Measurements from ENCODE around the gene TEKTIP1.

TEKTIP1 gene

GRCh38 chr19:3586707-3587346, 47.9 kb downstream of the TEKTIP1 start:
- DNase-seq: peak; percentile 24

- no peak for DNase-seq
Measured at GRCh38 chr19:3589439-3589838, 50.5 kb downstream of the TEKTIP1 start.

- no peak for DNase-seq
Measured at GRCh38 chr19:3589949-3590348, 51.0 kb downstream of the TEKTIP1 start.

GRCh38 chr19:3590991-3591659, 52.2 kb downstream of the TEKTIP1 start:
- DNase-seq: no peak

GRCh38 chr19:3591876-3592613, 53.1 kb downstream of the TEKTIP1 start:
- no peak for DNase-seq

GRCh38 chr19:3593156-3593555, 54.2 kb downstream of the TEKTIP1 start:
- DNase-seq: no peak
